GM21737 (cell line): ENCODE measurements around the gene PLCH2.

Experiments
- ATAC-seq: cut with Tn5 transposase; IDR thresholded peaks from one replicate; pipeline ENCODE4 v1.9.1; 2021; ENCODE audit warnings: mild to moderate bottlenecking, moderate library complexity; ENCODE audit not compliant: unreplicated experiment

Gene PLCH2

DNA sequence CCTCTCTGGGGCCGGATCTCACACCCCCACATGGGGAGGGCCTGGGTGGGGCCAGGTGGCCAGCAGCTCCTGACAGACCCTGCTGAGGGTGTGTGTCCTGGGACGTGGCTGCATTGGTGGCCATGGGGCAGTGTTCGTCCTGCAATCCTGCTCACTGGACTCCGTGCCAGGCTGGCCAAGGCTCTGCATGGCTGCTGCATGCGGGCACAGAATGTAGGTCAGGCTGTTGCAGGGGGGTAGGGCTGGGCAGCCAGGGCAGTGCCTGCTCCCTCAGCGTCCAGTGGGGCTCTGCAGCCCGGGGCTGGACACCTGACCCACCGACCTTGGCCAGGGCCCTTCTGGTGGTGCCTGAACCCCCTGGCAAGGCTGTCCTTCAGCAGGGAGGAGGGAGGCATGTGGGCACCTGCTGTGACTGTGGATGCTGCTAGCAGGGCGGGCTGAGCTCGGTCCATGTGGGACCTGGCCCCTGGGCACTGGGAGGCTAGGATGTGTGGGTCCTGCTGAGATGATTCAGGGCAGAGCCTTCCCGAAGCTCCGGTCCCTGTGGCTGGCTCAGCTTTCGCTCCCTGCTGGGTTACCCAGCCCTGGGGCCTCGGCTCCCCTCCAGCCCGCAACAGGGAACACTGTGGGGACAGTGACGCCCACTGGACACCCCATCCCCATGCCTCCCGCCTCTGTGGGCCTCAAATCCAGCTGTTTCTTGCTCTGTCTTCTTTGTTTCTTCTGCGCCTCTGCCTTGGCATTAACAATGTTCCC is 14.9 kb upstream of the PLCH2 start:
- ATAC-seq = no peak

DNA sequence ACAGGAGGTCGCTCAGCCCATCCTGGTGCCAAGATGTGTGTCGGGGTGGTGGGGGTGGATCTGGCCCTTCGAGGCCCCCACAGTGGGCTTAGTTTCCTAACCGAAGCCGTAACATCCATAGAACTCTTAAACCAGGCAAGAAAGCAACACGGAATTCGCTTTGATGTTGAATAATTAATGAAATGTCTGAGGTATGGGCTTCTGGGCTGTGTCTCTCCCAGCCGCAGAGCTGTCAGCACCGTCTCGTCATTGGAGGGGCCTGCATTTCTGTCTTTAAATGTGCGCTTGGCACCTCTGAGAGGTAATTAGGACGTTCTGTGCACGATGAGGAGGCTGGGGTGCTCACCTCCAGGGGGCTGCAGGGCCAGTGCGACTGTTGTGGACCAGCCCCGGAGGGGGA is 13.3 kb upstream of the PLCH2 start:
- no peak for ATAC-seq

DNA sequence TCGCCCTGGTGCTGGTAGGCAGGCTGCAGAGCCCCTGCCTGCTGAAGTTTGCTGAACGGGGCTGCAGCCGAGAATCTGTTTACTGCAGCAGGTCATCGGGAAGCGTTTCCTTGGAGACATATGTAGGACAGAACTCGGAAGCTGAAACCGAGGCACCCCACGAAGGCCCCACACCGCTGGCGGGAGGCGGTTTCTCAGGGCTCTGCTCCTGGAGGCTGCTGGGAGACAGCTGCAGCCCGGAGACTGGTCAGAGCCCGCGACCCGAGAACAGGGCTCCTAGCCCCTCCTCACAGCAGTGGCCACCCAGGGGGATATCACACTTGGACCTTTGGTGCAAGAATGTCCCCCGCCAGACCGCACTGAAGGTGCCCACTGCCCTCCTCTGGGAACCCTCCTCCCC is 12.7 kb upstream of the PLCH2 start:
- ATAC-seq = no peak

GRCh38 chr1:2465371-2466269 is 10.5 kb upstream of the PLCH2 start:
- ATAC-seq = no peak

- ATAC-seq = no peak
Measured at GRCh38 chr1:2466270-2466665, 9.8 kb upstream of the PLCH2 start.

DNA sequence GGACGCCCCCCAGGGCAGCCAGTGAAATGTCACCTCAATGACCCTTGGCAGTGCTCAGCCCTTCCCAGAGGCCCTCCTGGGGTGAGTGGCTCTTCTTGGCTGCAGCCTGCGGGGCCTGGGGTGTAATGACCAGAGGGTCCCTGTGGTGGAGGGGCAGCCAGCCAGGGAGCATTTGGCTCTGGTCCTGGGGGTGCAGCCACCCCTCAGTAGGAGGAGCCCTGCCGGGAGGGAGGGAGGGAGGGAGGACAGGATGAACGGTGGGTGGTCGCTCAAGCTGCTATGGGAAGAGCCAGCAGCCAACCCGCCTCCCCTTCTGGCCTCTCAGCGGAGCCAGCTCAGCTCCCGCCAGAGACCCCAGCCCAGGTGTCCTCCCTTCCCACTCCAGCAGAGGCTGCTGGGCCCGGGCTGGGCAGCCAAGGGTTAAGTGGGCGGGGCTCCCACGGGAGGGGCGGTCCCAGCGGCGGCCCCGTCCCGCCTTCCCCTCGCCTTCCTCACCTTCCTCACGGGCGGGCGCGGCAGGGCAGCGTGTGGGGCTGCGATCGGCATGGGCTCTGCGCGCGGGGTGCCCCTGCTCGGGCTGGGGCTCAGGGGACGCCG is 9.0 kb upstream of the PLCH2 start:
- no peak for ATAC-seq

GRCh38 chr1:2468041-2468472 is 8.0 kb upstream of the PLCH2 start:
- no peak for ATAC-seq

- ATAC-seq = no peak
Measured at GRCh38 chr1:2468540-2468939, 7.5 kb upstream of the PLCH2 start.

- no peak for ATAC-seq
Measured at GRCh38 chr1:2469103-2469940, 6.8 kb upstream of the PLCH2 start.

DNA sequence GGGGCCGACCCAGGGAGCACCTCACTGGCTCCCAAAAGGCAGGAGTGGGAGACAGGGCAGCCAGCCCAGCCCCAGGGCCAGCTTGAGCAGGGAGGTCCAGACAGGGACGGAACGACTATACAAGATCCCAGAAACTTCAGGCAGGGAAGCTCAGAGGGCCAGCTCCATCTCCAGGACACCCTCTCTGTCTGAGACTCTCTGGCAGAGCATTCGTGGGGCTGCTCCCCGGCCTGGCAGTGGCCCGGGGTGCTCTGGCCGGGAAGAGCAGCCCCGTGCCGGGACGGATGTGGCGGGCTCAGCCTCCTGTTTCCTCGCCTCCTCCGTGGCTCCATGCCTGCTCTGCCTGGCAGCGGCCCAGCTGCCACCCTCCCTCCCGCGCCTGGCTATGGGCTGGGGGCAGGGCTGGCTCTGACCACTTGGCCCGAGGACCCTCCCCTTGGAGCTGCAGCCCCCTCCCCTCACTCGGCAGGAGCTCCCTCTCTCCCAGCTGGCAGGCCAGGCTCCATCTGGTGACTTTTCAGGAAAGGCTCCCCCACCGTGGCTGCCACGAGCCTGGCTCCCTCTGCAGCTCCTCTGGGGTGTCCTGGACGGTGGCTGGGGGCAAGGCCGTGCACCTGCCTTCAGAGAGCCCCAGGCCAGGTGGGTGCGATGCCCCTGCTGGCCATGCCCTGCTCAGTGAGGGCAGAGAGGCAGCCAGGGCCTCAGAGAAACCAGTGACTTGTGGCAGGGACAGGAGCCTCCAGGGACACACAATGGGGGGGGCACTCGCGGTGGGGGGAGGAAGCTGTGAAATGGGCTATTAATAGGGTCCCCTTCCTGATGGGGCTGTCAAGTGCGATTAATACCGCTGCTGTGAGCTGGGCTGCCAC is 5.6 kb upstream of the PLCH2 start:
- ATAC-seq = no peak

DNA sequence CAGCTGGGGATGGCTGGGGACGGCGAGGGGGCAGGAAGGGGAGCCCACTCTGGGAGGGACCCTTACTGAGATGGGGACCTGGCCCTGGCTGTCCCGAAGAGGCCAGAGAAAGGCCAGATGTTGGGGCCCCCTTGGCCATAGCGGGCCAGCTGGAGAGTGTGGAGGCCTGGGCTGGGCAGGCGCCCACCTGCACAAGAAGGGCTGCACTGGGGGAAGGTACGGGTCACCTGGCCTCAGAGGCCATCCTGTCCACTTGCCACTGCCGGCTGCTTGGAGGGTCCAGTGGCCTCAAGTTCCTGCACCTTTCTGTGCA is 5.0 kb upstream of the PLCH2 start:
- no peak for ATAC-seq

GRCh38 chr1:2471587-2472001 is 4.5 kb upstream of the PLCH2 start:
- no peak for ATAC-seq

- ATAC-seq = no peak
Measured at GRCh38 chr1:2472109-2472508, 4.0 kb upstream of the PLCH2 start.

DNA sequence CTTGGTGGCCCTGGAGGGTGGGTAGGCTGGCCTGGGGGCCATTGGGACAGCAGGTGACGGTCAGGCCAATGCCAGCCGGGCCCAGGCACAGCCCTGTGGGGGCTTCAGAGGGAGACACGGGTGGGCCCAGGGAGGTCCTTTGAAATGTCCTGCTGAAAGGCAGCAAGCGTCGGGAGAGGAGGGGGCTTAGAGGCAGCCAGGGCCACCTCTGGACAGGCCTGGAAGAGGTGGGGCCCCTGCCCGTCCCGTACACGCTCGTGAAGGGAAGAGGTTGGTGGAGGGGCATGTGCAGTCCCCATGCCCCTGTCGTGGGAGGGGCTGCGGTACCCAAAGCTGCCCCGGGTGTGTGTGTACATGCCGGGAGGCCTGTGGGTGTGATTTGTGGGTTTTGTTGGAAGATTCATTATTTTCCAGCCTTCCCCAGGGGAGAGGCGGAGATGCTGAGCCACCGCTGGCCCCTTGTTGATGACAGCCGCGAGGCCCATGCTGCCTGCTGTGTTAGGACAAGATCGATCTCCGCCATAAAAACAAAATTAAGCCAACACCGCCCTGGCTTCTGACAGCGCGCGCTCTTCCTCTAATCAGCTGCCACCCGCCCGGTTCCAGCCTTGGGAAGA is 3.4 kb upstream of the PLCH2 start:
- no peak for ATAC-seq

GRCh38 chr1:2473198-2473597 is 2.9 kb upstream of the PLCH2 start:
- ATAC-seq = no peak

DNA sequence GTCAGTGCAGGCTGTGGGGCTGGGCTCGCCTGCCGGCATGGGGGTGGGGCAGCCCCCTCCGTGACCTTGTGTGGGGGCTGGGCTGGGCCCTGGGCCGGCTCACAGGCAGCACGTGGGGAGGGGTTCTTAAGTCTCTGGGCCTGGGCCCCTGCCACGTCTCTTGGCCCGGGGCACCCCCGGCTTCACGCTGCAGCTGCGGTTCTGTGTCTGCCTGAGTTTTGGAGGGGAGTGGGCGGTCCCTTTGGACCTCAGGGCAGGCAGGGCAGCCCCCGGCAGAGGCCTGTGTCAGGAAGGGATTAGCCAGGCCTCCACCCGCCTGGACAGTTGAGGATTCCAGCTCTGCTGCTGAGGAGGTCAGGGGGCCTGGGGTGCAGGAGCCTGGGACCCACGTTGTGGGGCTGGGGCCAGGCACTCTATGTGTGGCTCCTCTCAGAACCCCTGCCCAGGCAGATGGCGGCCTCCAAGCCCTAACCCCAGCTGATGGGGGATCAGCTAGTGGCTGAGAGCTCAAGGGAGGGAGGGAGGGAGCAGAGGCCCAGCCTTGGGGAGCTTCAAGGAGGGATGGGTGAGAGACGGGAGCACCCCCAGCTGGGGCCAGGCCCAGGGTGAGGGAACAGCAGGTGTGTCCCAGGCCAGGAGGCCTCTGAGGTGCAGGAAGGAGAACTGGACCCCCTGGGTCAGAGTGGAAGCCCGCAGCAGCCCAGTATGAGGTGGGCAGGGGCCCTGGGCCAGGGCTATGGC is 1.8 kb upstream of the PLCH2 start:
- no peak for ATAC-seq

- no peak for ATAC-seq
Measured at GRCh38 chr1:2474933-2475371, 1.1 kb upstream of the PLCH2 start.

- no peak for ATAC-seq
Measured at GRCh38 chr1:2475571-2475970, 518 bp upstream of the PLCH2 start.

DNA sequence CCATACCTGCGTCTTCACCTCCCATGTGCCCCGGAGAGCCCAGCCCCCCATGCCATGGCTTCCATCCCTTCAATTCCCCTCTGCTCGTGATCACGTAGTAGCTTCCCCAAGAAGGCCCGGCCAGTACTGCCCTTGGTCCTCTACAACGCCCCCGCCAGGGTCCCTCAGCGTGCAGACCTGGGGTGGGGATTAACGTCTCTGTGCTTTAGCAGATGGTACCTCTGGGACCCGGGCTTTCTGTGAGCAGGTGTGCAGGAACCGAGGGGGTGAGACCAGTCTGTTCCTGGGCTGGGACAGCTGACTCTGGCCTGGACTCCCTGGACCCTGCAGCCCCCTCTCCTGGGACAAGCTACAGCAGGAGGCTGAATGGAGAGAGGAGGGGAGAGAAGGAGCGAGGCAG is 1.2 kb downstream of the PLCH2 start:
- ATAC-seq = no peak
